GM12865 (cell line): ENCODE measurements around the gene TANC1.

ENCODE experiments used
- DNase-seq: peaks from one replicate; pipeline ENCODE4 v3.0.0; 2010; ENCODE audit warnings: low read depth
- H3K4me3 ChIP-seq: 2 replicates; pipeline ENCODE4 v1.5.1; 2011; ENCODE audit warnings: mild to moderate bottlenecking, low read depth, low read length, control low read depth
- TF ChIP-seq, protein P1 (sequence below): IDR thresholded peaks from 2 replicates; pipeline ENCODE4 v1.5.1; 2011; ENCODE audit warnings: low read length, control low read depth, low read depth, inconsistent platforms; ENCODE audit not compliant: insufficient read depth; ENCODE audit errors: missing control alignments

Gene TANC1

DNA sequence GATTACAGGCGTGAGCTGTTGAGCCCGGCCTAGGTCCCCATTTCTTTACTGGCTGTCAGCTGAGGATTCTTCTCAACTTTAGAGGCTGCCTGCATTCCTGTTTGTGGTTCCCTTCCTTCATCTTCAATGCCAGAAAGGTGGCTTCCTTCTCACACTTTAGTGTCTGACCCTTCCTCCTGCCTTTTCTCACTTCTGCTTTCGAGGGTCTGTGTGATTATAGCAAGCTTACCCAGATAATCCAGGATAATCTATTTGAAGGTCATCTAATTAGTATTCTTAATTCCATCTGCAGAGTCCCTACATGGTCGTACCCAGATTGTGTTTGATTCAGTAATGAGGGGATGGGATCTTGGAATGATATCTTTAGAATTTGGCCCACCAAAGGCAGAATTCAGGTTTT, 157.4 kb downstream of the TANC1 start:
- TF ChIP-seq, protein P1, sequence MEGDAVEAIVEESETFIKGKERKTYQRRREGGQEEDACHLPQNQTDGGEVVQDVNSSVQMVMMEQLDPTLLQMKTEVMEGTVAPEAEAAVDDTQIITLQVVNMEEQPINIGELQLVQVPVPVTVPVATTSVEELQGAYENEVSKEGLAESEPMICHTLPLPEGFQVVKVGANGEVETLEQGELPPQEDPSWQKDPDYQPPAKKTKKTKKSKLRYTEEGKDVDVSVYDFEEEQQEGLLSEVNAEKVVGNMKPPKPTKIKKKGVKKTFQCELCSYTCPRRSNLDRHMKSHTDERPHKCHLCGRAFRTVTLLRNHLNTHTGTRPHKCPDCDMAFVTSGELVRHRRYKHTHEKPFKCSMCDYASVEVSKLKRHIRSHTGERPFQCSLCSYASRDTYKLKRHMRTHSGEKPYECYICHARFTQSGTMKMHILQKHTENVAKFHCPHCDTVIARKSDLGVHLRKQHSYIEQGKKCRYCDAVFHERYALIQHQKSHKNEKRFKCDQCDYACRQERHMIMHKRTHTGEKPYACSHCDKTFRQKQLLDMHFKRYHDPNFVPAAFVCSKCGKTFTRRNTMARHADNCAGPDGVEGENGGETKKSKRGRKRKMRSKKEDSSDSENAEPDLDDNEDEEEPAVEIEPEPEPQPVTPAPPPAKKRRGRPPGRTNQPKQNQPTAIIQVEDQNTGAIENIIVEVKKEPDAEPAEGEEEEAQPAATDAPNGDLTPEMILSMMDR: no peak
- no peak for DNase-seq
- no peak overlapping the region for H3K4me3 ChIP-seq

DNA sequence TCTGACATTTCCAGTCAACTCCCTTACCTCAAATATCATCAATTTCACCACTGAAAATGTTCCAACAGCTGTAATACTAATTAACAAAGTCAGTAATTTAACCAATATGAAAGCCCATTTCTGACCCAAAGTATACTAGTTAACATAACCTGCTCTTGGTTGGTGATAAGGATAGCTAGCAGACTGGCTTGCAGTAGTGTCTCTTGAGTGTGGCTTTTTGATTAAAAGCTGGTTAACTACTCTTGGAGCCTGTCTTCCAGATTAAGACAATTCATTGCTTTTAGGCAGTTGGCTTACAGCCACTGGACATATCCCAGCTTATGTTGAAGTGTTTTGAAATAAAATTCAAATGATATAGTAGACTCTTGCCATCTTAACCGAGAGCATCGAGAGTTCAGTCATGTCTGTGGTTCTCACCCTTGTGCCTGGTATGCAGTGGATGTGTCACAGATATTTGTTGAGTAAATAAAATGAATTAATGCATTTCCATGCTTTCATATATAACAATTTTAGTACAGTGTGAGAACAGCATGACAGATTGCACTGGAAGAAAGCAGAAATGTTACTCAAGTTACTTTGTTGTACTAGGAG, 158.1 kb downstream of the TANC1 start:
- TF ChIP-seq, protein P1: no peak
- no peak overlapping the region for H3K4me3 ChIP-seq
- no peak for DNase-seq

DNA sequence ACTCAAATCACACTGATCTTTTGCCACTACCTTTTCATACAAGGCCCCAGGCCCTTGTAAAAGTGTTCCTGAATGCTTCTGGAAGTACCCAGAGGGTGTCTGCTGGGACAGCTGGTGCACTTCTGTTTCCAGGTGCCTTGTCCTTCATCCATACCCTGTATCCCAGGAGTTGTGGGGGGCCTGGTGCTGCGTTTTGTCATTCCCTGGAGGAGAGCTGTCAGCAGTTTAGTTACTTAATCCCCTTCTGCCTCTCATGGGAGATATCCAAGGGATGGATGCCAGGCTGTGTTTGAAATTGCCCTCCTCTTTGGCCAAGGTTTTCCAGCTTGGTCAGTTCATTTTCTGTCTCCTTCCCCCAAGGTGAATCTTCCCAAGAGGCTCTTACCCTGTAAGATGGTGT, 159.8 kb downstream of the TANC1 start:
- TF ChIP-seq, protein P1: no peak
- no peak for DNase-seq

DNA sequence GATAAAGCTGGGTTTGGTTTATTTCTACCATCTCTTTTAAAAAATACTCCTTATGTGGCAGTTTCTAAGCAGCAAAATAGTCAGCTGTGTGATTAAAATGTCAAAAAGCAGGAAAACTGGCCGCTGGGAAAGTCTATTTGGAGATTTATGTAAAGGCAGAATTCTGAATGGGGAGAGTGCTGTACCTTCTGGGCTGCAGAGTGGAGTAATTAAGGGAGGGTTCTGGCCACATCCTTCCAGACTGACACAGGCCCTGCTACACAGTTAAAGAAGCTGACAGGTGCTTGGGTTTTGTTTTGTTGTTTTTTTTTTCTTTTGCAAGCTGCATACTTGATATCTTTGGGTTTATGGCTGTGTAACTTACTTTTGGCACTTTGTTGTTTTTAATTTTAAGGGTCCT, 160.8 kb downstream of the TANC1 start:
- TF ChIP-seq, protein P1: no peak
- no peak for DNase-seq
- no peak overlapping the region for H3K4me3 ChIP-seq

More for the DNA sequence above, 159.8 kb downstream of the TANC1 start:
- no peak overlapping the region for H3K4me3 ChIP-seq

DNA sequence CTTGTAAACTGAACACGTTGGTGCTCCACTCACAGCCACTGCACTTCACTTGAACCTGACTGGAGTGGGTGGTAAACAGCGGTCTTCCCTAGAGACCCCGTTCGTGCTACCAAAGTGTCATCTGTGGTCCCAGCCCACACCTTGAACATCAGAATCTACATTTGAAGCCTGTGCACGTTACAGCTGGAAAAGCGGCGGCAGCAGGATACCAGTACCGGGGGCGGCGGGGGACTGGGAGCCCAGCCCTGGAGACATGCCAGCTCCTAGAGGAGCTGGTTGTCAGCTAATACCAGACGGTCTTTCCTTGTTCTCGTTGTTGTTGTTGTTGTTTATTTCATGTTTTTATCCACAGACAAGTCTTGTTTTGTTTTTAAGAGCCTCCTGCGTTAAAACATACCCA, 161.4 kb downstream of the TANC1 start:
- no peak overlapping the region for H3K4me3 ChIP-seq
- TF ChIP-seq, protein P1: no peak
- no peak for DNase-seq

DNA sequence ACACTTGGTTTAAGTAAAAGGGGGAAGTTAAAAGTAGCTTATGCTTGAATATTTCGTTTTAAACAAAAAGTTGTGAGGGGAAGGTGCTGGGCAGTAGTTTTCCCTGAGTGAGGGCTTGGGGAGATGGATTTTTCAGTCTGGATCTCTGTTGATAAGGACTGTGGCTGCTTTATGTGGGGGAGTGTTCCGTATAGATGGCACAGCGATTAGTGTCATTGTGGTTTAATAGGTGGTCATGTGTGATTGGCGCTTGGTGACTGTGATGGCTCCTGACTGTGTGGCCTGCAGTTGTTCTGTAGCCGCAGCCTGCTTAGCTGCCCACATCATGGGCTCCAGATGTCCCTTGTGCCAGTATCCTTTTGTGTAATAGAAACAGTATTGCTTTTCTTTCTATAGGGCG, 161.9 kb downstream of the TANC1 start:
- no peak overlapping the region for H3K4me3 ChIP-seq
- TF ChIP-seq, protein P1: no peak
- no peak for DNase-seq

DNA sequence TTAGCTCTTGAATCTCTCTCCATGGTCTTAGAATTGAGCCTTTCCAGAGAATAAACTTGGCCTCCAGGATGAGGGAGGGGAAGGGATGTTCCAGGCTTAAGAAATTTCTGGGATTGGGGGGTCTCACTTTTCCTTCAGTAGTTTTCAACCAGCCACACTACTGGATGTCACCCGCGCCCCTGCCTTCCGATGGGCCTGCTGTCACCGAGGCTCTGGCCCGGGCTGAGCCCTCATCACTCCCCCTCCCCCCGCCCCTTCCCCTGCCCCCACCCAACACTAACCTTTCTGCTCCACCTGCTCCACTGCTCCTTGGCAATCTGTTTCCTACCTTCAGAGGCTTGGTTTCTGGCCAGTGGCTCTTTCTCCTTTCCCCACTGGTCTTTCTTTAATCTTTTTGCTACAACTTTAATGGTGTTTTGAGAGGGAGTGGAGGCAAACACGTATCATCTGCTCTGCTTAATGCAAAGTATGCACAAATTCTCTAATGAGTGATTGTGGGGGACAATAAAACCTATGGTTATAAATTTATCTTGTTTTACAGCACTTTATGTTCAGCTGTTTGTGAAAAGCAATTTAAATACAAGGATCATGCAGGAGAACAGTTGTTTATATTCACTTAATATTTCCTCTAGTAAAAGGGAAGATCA, 162.9 kb downstream of the TANC1 start:
- TF ChIP-seq, protein P1: no peak
- H3K4me3 ChIP-seq: no peak overlapping the region
- no peak for DNase-seq
